PFSK-1 (cell line): ENCODE measurements around the gene FARS2.

Experiments used
- FOXP2 ChIP-seq: optimal IDR thresholded peaks from 2 replicates; pipeline ENCODE3; 2011; ENCODE audit warnings: borderline replicate concordance, control low read depth, inconsistent platforms; ENCODE audit not compliant: insufficient read depth; ENCODE audit errors: extremely low read length, extremely low read depth
- POLR2AphosphoS5 ChIP-seq: IDR thresholded peaks from 2 replicates; pipeline ENCODE4 v1.6.1; 2012; ENCODE audit warnings: low read depth, mild to moderate bottlenecking, control low read depth, low read length, moderate library complexity
- SIN3A ChIP-seq: IDR thresholded peaks from 2 replicates; pipeline ENCODE4 v1.6.1; 2012; ENCODE audit warnings: mild to moderate bottlenecking, low read length, moderate library complexity, borderline replicate concordance; ENCODE audit not compliant: insufficient read depth
- TAF1 ChIP-seq: IDR thresholded peaks from 2 replicates; pipeline ENCODE4 v1.6.1; 2012; ENCODE audit warnings: low read length, control low read depth, borderline replicate concordance; ENCODE audit not compliant: insufficient read depth
- TF ChIP-seq, protein P1 (sequence below), 2 experiments: IDR thresholded peaks; 2 replicates each; pipeline versions ENCODE4 v1.6.1 to v1.8.0; 2011 to 2012; ENCODE audit warnings: low read depth in 2 of 2, low read length in 2 of 2, control low read depth in 1 of 2, inconsistent platforms in 1 of 2, mild to moderate bottlenecking in 1 of 2, moderate library complexity in 1 of 2; ENCODE audit not compliant: insufficient read depth in 1 of 2

Gene FARS2

DNA sequence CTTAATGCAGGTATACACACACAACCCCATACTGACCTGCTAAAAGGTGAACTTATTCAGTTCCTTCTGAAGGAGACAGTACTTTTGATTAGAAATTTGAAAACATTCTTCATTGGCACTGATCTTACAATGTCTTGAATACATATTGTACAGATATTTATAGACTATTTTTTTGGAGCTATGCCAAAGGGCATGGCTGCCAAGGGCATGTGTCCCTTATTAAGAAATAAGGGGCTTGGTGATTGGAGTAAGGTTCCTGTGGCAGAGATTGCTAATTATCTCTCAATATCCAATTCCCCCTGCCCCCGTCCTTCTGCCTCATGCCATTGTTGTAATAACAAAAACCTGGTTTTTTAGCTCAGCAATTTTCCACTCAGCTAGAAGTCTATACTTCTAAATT, 355.9 kb downstream of the FARS2 start:
- TF ChIP-seq, protein P1, sequence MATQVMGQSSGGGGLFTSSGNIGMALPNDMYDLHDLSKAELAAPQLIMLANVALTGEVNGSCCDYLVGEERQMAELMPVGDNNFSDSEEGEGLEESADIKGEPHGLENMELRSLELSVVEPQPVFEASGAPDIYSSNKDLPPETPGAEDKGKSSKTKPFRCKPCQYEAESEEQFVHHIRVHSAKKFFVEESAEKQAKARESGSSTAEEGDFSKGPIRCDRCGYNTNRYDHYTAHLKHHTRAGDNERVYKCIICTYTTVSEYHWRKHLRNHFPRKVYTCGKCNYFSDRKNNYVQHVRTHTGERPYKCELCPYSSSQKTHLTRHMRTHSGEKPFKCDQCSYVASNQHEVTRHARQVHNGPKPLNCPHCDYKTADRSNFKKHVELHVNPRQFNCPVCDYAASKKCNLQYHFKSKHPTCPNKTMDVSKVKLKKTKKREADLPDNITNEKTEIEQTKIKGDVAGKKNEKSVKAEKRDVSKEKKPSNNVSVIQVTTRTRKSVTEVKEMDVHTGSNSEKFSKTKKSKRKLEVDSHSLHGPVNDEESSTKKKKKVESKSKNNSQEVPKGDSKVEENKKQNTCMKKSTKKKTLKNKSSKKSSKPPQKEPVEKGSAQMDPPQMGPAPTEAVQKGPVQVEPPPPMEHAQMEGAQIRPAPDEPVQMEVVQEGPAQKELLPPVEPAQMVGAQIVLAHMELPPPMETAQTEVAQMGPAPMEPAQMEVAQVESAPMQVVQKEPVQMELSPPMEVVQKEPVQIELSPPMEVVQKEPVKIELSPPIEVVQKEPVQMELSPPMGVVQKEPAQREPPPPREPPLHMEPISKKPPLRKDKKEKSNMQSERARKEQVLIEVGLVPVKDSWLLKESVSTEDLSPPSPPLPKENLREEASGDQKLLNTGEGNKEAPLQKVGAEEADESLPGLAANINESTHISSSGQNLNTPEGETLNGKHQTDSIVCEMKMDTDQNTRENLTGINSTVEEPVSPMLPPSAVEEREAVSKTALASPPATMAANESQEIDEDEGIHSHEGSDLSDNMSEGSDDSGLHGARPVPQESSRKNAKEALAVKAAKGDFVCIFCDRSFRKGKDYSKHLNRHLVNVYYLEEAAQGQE (IDR thresholded peaks at IDR 0.05; ENCODE audit: insufficient read depth in 1 of 2, low read depth in 2 of 2, low read length in 2 of 2), result no peak
- TF ChIP-seq POLR2AphosphoS5 (no peak), FOXP2 (no peak), TAF1 (no peak), SIN3A (no peak)

DNA sequence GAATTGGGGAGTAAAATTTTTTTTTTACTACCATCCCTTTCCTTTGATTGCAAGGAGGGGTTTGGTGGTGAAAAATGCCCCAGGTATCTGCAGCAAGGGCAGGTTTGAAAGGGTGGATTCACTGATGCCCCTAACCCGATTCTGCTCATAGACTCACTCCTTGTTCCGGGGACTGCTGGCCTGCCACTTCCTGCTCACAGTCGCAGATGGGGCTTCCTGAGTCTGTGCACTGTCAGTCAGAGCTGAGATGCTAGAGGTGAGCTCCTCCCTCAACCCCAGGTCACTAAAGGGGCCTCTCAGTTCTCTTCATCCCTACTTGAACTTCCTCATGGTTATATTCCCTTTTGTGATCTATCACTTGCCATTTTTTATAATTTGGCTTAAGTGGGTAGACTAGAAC, 357.9 kb downstream of the FARS2 start:
- TF ChIP-seq, protein P1 (IDR thresholded peaks at IDR 0.05; ENCODE audit: insufficient read depth in 1 of 2, low read depth in 2 of 2, low read length in 2 of 2), result no peak
- no peak for TF ChIP-seq POLR2AphosphoS5
- no peak for TF ChIP-seq TAF1
- no peak for TF ChIP-seq SIN3A
- no peak for TF ChIP-seq FOXP2

DNA sequence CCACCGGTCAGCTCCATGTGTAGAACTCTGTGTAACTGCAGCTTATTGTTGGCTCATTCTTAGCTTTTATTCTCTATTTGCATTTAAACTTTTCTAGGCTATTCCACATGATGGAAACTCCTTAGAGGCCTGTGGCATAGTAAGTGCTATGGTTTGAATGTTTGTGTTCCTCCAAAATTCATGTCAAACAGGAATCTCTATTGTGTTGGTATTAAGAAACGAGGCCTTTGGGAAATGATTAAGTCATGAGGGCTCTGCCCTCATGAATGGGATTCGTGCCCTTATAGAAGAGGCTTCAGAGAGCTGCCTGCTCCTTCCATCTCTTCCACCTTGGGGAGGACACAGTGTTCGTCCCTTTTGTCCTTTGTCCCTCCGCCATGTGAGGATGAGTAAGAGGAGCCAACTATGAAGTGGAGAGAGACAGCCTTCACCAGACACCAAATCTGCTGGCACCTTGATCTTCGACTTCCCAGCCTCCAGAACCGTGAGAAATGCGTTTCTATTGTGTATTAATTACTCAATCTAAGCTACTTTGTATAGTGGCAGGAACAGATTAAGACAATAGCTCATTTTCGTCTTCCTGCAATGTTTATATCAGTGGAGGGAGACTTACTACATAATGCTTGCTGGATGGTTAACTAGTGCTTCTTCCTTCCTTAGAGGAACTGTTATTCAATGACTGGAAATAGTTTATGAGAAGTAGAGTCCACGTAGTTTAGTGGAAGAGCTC, 361.1 kb downstream of the FARS2 start:
- TF ChIP-seq POLR2AphosphoS5 (no peak), TAF1 (no peak), FOXP2 (no peak), SIN3A (no peak)
- TF ChIP-seq, protein P1 (IDR thresholded peaks at IDR 0.05; ENCODE audit: insufficient read depth in 1 of 2, low read depth in 2 of 2, low read length in 2 of 2), result no peak

DNA sequence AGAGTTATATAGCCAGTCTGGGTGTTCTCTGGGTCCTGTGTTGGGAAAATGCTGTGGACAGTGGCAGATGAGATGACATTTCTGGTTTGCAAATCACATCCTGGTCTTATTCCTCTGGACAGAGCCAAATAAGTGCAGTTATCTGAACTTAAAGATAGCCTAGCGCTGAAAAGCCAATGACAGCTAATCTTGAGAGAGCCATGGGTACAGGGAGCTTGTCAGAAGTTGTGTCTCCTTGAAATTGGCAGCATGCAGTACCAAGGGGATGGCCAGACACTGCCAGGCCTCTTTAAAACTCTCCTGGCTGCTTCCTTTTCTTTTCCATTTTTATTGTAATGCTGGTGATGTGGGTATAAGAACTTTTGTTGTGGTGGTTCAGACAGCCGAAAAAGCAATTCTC, 362.5 kb downstream of the FARS2 start:
- TF ChIP-seq, protein P1 (IDR thresholded peaks at IDR 0.05; ENCODE audit: insufficient read depth in 1 of 2, low read depth in 2 of 2, low read length in 2 of 2), result no peak
- no peak for TF ChIP-seq TAF1
- no peak for TF ChIP-seq SIN3A
- no peak for TF ChIP-seq FOXP2
- no peak for TF ChIP-seq POLR2AphosphoS5

DNA sequence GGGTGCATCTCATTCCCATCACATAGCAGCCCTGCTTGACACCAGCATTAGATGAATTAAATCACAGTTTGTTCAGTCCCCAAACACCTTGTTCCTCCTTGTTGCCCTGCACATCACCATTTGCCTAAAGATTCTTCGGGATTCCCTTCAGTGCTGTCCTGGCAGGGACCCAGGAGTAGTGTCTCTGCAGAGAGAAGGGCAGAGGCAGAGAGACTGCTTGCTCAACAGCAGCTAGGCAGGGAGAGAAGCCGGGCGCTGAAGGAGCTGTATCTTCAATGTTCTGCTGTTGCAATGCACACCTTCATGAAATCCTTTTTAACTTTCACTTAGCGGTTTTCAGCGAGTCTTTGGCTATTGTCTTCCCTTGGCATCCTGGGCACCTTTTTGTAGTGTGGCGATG, 362.9 kb downstream of the FARS2 start:
- TF ChIP-seq, protein P1 (IDR thresholded peaks at IDR 0.05; ENCODE audit: insufficient read depth in 1 of 2, low read depth in 2 of 2, low read length in 2 of 2), result no peak
- TF ChIP-seq FOXP2, result no peak
- TF ChIP-seq TAF1, result no peak
- no peak for TF ChIP-seq SIN3A
- no peak for TF ChIP-seq POLR2AphosphoS5
